GM12892 (cell line): ENCODE data around the gene IPO7.

Experiments used
- POLR2A ChIP-seq: IDR thresholded peaks from 2 replicates; pipeline ENCODE4 v1.6.1; 2011; ENCODE audit warnings: low read depth, low read length, control low read depth
- POLR2AphosphoS5 ChIP-seq: IDR thresholded peaks from 2 replicates; pipeline ENCODE4 v1.6.1; 2011; ENCODE audit warnings: low read depth, low read length, control low read depth
- TAF1 ChIP-seq: IDR thresholded peaks from 2 replicates; pipeline ENCODE4 v1.6.1; 2011; ENCODE audit warnings: low read depth, mild to moderate bottlenecking, control low read depth, low read length, borderline replicate concordance

GRCh38 chr11:9448576-9449352, 64.3 kb downstream of the IPO7 start:
- TF ChIP-seq POLR2A: no peak
- 0 out of 2 replicates have a peak, but pooled peaks have one; percentile 32 for TF ChIP-seq POLR2AphosphoS5
- no peak for TF ChIP-seq TAF1
